HCT116 (cell line): ENCODE data around the gene BPTF. TPM values are rescaled to one million over a fixed set of nuclear protein-coding genes. Genes with fewer than 3 reads are reported as not detected.

Experiments used
- ATAC-seq: fragments of 200-7000 bp; cut with Tn5 transposase; 2 replicates; pipeline ENCODE4 v1.9.1; 2020; ENCODE audit warnings: mild to moderate bottlenecking, moderate library complexity
- BruUV-seq: library from RNA; stranded (reverse); fragments of 400-500 nt; replicated peaks from 2 replicates; lab custom pipeline; 2021; lab: Mats Ljungman, UMichigan
- CTCF ChIA-PET: fragments of 300-600 bp; sonication (Branson Sonifier 250); formaldehyde crosslinking; loops from one replicate; lab custom pipeline; 2021; ENCODE audit warnings: antibody characterized with exemption; lab: Charles Lee
- POLR2A ChIA-PET: fragments of 300-600, 350-600 bp; sonication (Branson Sonifier 250); formaldehyde crosslinking; loops from one replicate; lab custom pipeline; 2021; ENCODE audit warnings: antibody characterized with exemption; lab: Charles Lee
- RAD21 ChIA-PET, 2 experiments: fragments of 300-600 bp; sonication (Branson Sonifier 250); formaldehyde crosslinking; loops; one replicate each; lab custom pipeline; 2023; ENCODE audit warnings: low total read pairs in 2 of 2; ENCODE audit not compliant: uncharacterized antibody in 2 of 2, unreplicated experiment in 2 of 2, low non-redundant PET in 1 of 2; lab: Charles Lee
- DNase-seq: peaks from one replicate; pipeline ENCODE4 v3.0.0-alpha.2; 2010; ENCODE audit warnings: low read depth, low spot score
- H2AFZ ChIP-seq: fragments of 200-600 bp; shearing (Covaris generic), sonication (generic); 2 replicates; pipeline ENCODE4 v1.6.1; 2017; ENCODE audit warnings: low read depth, mixed run types, mixed read lengths, antibody characterized with exemption, low read length; ENCODE audit not compliant: poor library complexity, severe bottlenecking
- H3K27ac ChIP-seq: 2 replicates; pipeline ENCODE4 v1.5.1; 2012; ENCODE audit warnings: low read depth, low read length
- H3K27me3 ChIP-seq: fragments of 200-600 bp; sonication (generic); 2 replicates; pipeline ENCODE4 v1.6.1; 2016; ENCODE audit warnings: mixed run types, low read length, mixed read lengths; ENCODE audit not compliant: insufficient read depth
- H3K36me3 ChIP-seq, 2 experiments: fragments of 200-500 bp in 1 of 2; fragments of 200-600 bp in 1 of 2; sonication (Bioruptor generic) in 1 of 2; sonication (generic) in 1 of 2; 2 replicates each; pipeline versions ENCODE4 v1.5.1 to v1.6.1; 2014 to 2016; ENCODE audit warnings: low read length in 2 of 2, inconsistent platforms in 1 of 2, mixed read lengths in 1 of 2, mixed run types in 1 of 2; ENCODE audit not compliant: insufficient read depth in 2 of 2, control insufficient read depth in 1 of 2
- H3K4me1 ChIP-seq, 2 experiments: fragments of 200-600 bp in 1 of 2; sonication (generic) in 1 of 2; 2 replicates each; pipeline versions ENCODE4 v1.5.1 to v1.6.1; 2012 to 2017; ENCODE audit warnings: low read length in 2 of 2, inconsistent platforms in 1 of 2, mild to moderate bottlenecking in 1 of 2, mixed read lengths in 1 of 2, mixed run types in 1 of 2, moderate library complexity in 1 of 2; ENCODE audit not compliant: insufficient read depth in 2 of 2, control insufficient read depth in 1 of 2
- H3K4me2 ChIP-seq: fragments of 200-600 bp; sonication (generic); 2 replicates; pipeline ENCODE4 v1.6.1; 2017; ENCODE audit warnings: mixed run types, low read length, mixed read lengths
- H3K4me3 ChIP-seq, 2 experiments: fragments of 200-600 bp in 1 of 2; sonication (generic) in 1 of 2; replicated peaks in 1 of 2; 2 replicates each; pipeline ENCODE4 v1.5.1; 2011 to 2016; ENCODE audit warnings: low read length in 2 of 2, control low read depth in 1 of 2, low read depth in 1 of 2, mild to moderate bottlenecking in 1 of 2, mixed read lengths in 1 of 2, mixed run types in 1 of 2
- H3K79me2 ChIP-seq: fragments of 200-600 bp; sonication (generic); 2 replicates; pipeline ENCODE4 v1.6.1; 2017; ENCODE audit warnings: mild to moderate bottlenecking, mixed run types, low read length, moderate library complexity, mixed read lengths; ENCODE audit not compliant: insufficient read depth
- H3K9ac ChIP-seq: fragments of 200-600 bp; sonication (generic); 2 replicates; pipeline ENCODE4 v1.6.1; 2016; ENCODE audit warnings: low read length, mixed read lengths
- H3K9me2 ChIP-seq: fragments of 200-600 bp; sonication (generic), shearing (Covaris generic); 2 replicates; pipeline ENCODE4 v1.6.1; 2017; ENCODE audit warnings: mixed run types, mild to moderate bottlenecking, moderate library complexity; ENCODE audit not compliant: insufficient read depth
- H3K9me3 ChIP-seq, 2 experiments: fragments of 200-500 bp in 1 of 2; fragments of 200-600 bp in 1 of 2; sonication (Bioruptor generic) in 1 of 2; sonication (generic) in 1 of 2; 2 replicates each; pipeline ENCODE4 v1.6.1; 2014 to 2017; ENCODE audit warnings: low read length in 2 of 2, mixed read lengths in 2 of 2, inconsistent platforms in 1 of 2, low read depth in 1 of 2, mild to moderate bottlenecking in 1 of 2, mixed run types in 1 of 2, moderate library complexity in 1 of 2; ENCODE audit not compliant: control insufficient read depth in 1 of 2, insufficient read depth in 1 of 2
- H4K20me1 ChIP-seq: fragments of 200-600 bp; sonication (generic), shearing (Covaris generic); 2 replicates; pipeline ENCODE4 v1.6.1; 2017; ENCODE audit warnings: mixed run types, mild to moderate bottlenecking, moderate library complexity; ENCODE audit not compliant: insufficient read depth
- ATF3 ChIP-seq: IDR thresholded peaks from 2 replicates; pipeline ENCODE4 v1.6.1; 2012
- CBX3 ChIP-seq: IDR thresholded peaks from 2 replicates; pipeline ENCODE4 v1.6.1; 2012; ENCODE audit warnings: low read depth
- CTCF ChIP-seq, 3 experiments: fragments of 200-600 bp in 1 of 3; sonication (generic) in 1 of 3; IDR thresholded peaks in 2 of 3; conservative IDR thresholded peaks in 1 of 3; 2 replicates each; pipeline ENCODE4 v1.5.1; 2012 to 2017; ENCODE audit warnings: low read depth in 2 of 3, low read length in 2 of 3, antibody characterized with exemption in 1 of 3, borderline replicate concordance in 1 of 3, control low read depth in 1 of 3, mild to moderate bottlenecking in 1 of 3, mixed read lengths in 1 of 3, mixed run types in 1 of 3, moderate library complexity in 1 of 3; ENCODE audit not compliant: insufficient read depth in 1 of 3
- EGR1 ChIP-seq: IDR thresholded peaks from 2 replicates; pipeline ENCODE4 v1.6.1; 2012; ENCODE audit warnings: low read depth
- ELF1 ChIP-seq: IDR thresholded peaks from 2 replicates; pipeline ENCODE4 v1.6.1; 2012; ENCODE audit warnings: low read depth, borderline replicate concordance
- EZH2 ChIP-seq: fragments of 200-600 bp; sonication (generic); IDR thresholded peaks from 2 replicates; pipeline ENCODE4 v1.6.1; 2017; ENCODE audit warnings: antibody characterized with exemption, mixed run types
- EZH2phosphoT487 ChIP-seq: fragments of 200-600 bp; IDR thresholded peaks from 2 replicates; pipeline ENCODE4 v1.6.1; 2018; ENCODE audit warnings: antibody characterized with exemption, borderline replicate concordance
- FOSL1 ChIP-seq: IDR thresholded peaks from 2 replicates; pipeline ENCODE4 v1.6.1; 2012; ENCODE audit warnings: low read depth
- JUND ChIP-seq: IDR thresholded peaks from 2 replicates; pipeline ENCODE4 v1.6.1; 2012
- POLR2A ChIP-seq: IDR thresholded peaks from 2 replicates; pipeline ENCODE4 v1.7.0; 2011; ENCODE audit warnings: borderline replicate concordance; ENCODE audit not compliant: insufficient read depth, insufficient read length; ENCODE audit errors: extremely low read depth
- POLR2AphosphoS5 ChIP-seq: IDR thresholded peaks from 2 replicates; pipeline ENCODE4 v1.6.1; 2011; ENCODE audit warnings: mild to moderate bottlenecking, low read depth, low read length, moderate library complexity
- REST ChIP-seq: IDR thresholded peaks from 2 replicates; pipeline ENCODE4 v1.6.1; 2012; ENCODE audit warnings: low read depth
- SIN3A ChIP-seq: IDR thresholded peaks from 2 replicates; pipeline ENCODE4 v1.6.1; 2012; ENCODE audit warnings: low read depth
- SP1 ChIP-seq: IDR thresholded peaks from 2 replicates; pipeline ENCODE4 v1.6.1; 2012; ENCODE audit warnings: low read depth
- SRF ChIP-seq: IDR thresholded peaks from 2 replicates; pipeline ENCODE4 v1.6.1; 2012; ENCODE audit warnings: low read depth
- TCF7L2 ChIP-seq: IDR thresholded peaks from 2 replicates; pipeline ENCODE4 v1.7.0; 2011; ENCODE audit warnings: borderline replicate concordance, inconsistent platforms; ENCODE audit not compliant: insufficient read depth, insufficient read length; ENCODE audit errors: extremely low read depth
- ZBTB33 ChIP-seq: IDR thresholded peaks from 2 replicates; pipeline ENCODE4 v1.6.1; 2011; ENCODE audit warnings: mild to moderate bottlenecking, low read length, moderate library complexity; ENCODE audit not compliant: insufficient replicate concordance; ENCODE audit errors: extremely low read depth
- ZFX ChIP-seq: fragments of 450-650 bp; IDR thresholded peaks from 2 replicates; pipeline ENCODE4 v1.6.1; 2017
- ZNF274 ChIP-seq: fragments of 200-500 bp; sonication (Bioruptor generic); IDR thresholded peaks from 2 replicates; pipeline ENCODE4 v1.6.1; 2014; ENCODE audit warnings: mild to moderate bottlenecking, low read depth, low read length, inconsistent platforms
- intact Hi-C: fragments of 100-400 bp; cut with micrococcal nuclease; formaldehyde crosslinking; loops from 2 replicates; pipeline ENCODE4 v1.10.0; 2022
- total RNA-seq: library from RNA; stranded (reverse); gene quantifications from one replicate; pipeline ENCODE4 v1.2.1, GENCODE V29; 2021; ENCODE audit not compliant: unreplicated experiment

BPTF gene
- total RNA-seq, 1 experiment from 2014 or later = 114 TPM

GRCh38 chr17:68019675-68020408, 194.5 kb downstream of the BPTF start:
- H3K27ac ChIP-seq = peak overlapping the region; percentile 65
- H3K4me1 ChIP-seq = peaks cover 18 to 36% of the 10 kb centered on the region in 2 experiments
- DNase-seq = peak; percentile 98
- H3K79me2 ChIP-seq = no peaks in the 10 kb centered on the region
- no peaks in the 10 kb centered on the region for H3K36me3 ChIP-seq
- POLR2A ChIA-PET = interaction anchor here (0.8 to 1.9 kb wide), 5 partner anchors 14 to 22 kb away, joined by 3 to 6 read pairs (median 4); partner anchors contain the start of gene KPNA2
- ATAC-seq = peak; percentile 91
- no peaks in the 10 kb centered on the region for H3K27me3 ChIP-seq
- intact Hi-C loops = loop anchor here (1.0 kb wide), 1 partner anchor 15 kb away; the partner anchor contains the start of gene KPNA2
- RAD21 ChIA-PET = interaction anchor here in 1 of 2 experiments (0.6 kb wide), 1 partner anchor 230 kb away, joined by 3 read pairs; no protein-coding TSS in a partner anchor
- BruUV-seq = TSS peak; percentile 90
- peak overlapping the region; percentile 70 for H3K9ac ChIP-seq
- peak overlapping the region; percentile 78 for H3K4me2 ChIP-seq
- no peaks in the 10 kb centered on the region for H3K9me2 ChIP-seq
- H3K9me3 ChIP-seq = no peaks in the 10 kb centered on the region
- CTCF ChIA-PET = interaction anchor here (0.7 to 1.7 kb wide), 6 partner anchors 9 to 185 kb away, joined by 3 to 19 read pairs (median 4); no protein-coding TSS in a partner anchor
- no peaks in the 10 kb centered on the region for H4K20me1 ChIP-seq
- peak overlapping the region; percentile 50 to 56 for H3K4me3 ChIP-seq
- peak overlapping the region; percentile 49 for H2AFZ ChIP-seq
- TF ChIP-seq ELF1 (no peak), EZH2 (no peak), CBX3 (peak; percentile 92), ZFX (peak; percentile 88; the same call in 1 of the 2 replicates), ZBTB33 (peak; percentile 90), JUND (no peak), EZH2phosphoT487 (no peak), SP1 (peak; percentile 46), CTCF (IDR thresholded peaks at IDR 0.05 in 2 of 3, conservative IDR thresholded peaks at IDR 0.05 in 1 of 3; ENCODE audit: borderline replicate concordance in 1 of 3, insufficient read depth in 1 of 3, low read depth in 2 of 3, low read length in 2 of 3) (peak in 2 of 3 experiments; percentile 29 to 42; a peak in 2 of 6 replicates), POLR2AphosphoS5 (peak; percentile 95), ATF3 (peak; percentile 100), TCF7L2 (no peak), POLR2A (peak; percentile 95), FOSL1 (no peak), EGR1 (peak; percentile 100), SIN3A (peak; percentile 76; the same call in 1 of the 2 replicates), SRF (no peak), REST (no peak), ZNF274 (no peak)
